Measurements from ENCODE around the gene MPPE1. TPM values are rescaled to one million over a fixed set of nuclear protein-coding genes. Genes with fewer than 3 reads are reported as not detected.

Gene MPPE1
- total RNA-seq, 1 experiment from 2014 or later = 21.4 TPM

DNA sequence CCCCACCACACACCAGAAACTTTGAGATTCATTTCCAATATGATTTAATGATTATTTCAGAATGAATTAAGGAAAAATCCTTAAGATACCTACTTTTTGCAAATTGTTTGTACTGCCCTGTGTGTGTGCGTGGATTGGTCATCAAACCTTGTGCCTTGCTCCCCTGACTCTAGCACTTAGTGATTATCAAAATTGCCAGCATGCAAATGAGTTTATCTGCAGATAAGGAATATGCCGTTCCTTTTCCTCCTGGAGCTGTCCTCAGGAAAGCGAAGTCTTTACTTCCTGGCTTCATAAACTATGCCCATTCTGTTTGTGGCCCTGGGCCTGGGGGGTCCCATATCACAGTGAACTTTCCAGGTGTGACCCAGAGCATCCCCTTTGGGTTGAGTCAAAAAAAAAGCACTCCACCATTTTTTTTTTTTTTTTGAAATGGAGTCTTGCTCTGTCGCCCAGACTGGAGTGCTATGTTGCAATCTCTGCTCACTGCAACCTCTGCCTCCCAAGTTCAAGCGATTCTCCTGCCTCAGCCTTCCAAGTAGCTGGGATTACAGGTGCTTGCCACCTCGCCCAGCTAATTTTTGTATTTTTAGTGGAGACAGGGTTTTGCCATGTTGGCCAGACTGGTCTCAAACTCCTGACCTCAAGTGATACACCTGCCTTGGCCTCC, 45.5 kb downstream of the MPPE1 start:
- Histone ChIP-seq H3K27ac (ENCODE audit: low read depth, low read length) (no peak overlapping the region), H3K27me3 (ENCODE audit: insufficient read depth, low read length) (no peaks in the 10 kb centered on the region), H3K36me3 (ENCODE audit: control insufficient read depth in 1 of 2, insufficient read depth in 2 of 2, low read length in 2 of 2) (no peaks in the 10 kb centered on the region), H3K4me3 (replicated peaks in 1 of 2; ENCODE audit: low read depth in 1 of 2, low read length in 2 of 2) (no peak overlapping the region), H2AFZ (ENCODE audit: low read depth, low read length, poor library complexity, severe bottlenecking) (no peak overlapping the region), H3K9me3 (ENCODE audit: control insufficient read depth in 1 of 2, insufficient read depth in 1 of 2, low read depth in 1 of 2, low read length in 2 of 2) (no peaks in the 10 kb centered on the region), H3K9me2 (ENCODE audit: insufficient read depth) (no peaks in the 10 kb centered on the region), H3K79me2 (ENCODE audit: insufficient read depth, low read length) (no peaks in the 10 kb centered on the region), H3K4me1 (ENCODE audit: control insufficient read depth in 1 of 2, insufficient read depth in 2 of 2, low read length in 2 of 2) (peaks cover 24 to 39% of the 10 kb centered on the region in 2 experiments), H3K4me2 (ENCODE audit: low read length) (no peak overlapping the region), H3K9ac (ENCODE audit: low read length) (no peak overlapping the region), H4K20me1 (ENCODE audit: insufficient read depth) (no peaks in the 10 kb centered on the region)
- RAD21 ChIA-PET (ENCODE audit: low non-redundant PET in 1 of 2, low total read pairs in 2 of 2, uncharacterized antibody in 2 of 2, unreplicated experiment in 2 of 2) = no interaction called here
- ATAC-seq (no peak), DNase-seq (ENCODE audit: low read depth, low spot score) (no peak)
- intact Hi-C loops (cut with micrococcal nuclease) = no loop called here
- BruUV-seq (replicated peaks) = no TSS peak
- TF ChIP-seq, protein P1, sequence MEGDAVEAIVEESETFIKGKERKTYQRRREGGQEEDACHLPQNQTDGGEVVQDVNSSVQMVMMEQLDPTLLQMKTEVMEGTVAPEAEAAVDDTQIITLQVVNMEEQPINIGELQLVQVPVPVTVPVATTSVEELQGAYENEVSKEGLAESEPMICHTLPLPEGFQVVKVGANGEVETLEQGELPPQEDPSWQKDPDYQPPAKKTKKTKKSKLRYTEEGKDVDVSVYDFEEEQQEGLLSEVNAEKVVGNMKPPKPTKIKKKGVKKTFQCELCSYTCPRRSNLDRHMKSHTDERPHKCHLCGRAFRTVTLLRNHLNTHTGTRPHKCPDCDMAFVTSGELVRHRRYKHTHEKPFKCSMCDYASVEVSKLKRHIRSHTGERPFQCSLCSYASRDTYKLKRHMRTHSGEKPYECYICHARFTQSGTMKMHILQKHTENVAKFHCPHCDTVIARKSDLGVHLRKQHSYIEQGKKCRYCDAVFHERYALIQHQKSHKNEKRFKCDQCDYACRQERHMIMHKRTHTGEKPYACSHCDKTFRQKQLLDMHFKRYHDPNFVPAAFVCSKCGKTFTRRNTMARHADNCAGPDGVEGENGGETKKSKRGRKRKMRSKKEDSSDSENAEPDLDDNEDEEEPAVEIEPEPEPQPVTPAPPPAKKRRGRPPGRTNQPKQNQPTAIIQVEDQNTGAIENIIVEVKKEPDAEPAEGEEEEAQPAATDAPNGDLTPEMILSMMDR (IDR thresholded peaks at IDR 0.05 in 2 of 3, conservative IDR thresholded peaks at IDR 0.05 in 1 of 3; ENCODE audit: borderline replicate concordance in 1 of 3, insufficient read depth in 1 of 3, low read depth in 2 of 3, low read length in 2 of 3) = no peak
- TF ChIP-seq FOSL1 (IDR thresholded peaks at IDR 0.05; ENCODE audit: low read depth) (no peak), POLR2A (IDR thresholded peaks at IDR 0.05; ENCODE audit: borderline replicate concordance, extremely low read depth, insufficient read depth, insufficient read length) (no peak), CBX3 (IDR thresholded peaks at IDR 0.05; ENCODE audit: low read depth) (no peak), JUND (IDR thresholded peaks at IDR 0.05) (no peak), YY1 (IDR thresholded peaks at IDR 0.05; ENCODE audit: extremely low read depth, insufficient replicate concordance, low read depth, low read length) (no peak), EZH2phosphoT487 (IDR thresholded peaks at IDR 0.05; ENCODE audit: borderline replicate concordance) (no peak), MAX (IDR thresholded peaks at IDR 0.05) (no peak), CEBPB (IDR thresholded peaks at IDR 0.05; ENCODE audit: low read depth) (no peak)
- TF ChIP-seq, protein P2, sequence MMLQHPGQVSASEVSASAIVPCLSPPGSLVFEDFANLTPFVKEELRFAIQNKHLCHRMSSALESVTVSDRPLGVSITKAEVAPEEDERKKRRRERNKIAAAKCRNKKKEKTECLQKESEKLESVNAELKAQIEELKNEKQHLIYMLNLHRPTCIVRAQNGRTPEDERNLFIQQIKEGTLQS (IDR thresholded peaks at IDR 0.05) = no peak
- CTCF ChIA-PET = no interaction called here
- POLR2A ChIA-PET = no interaction called here

Measured in HCT116 (cell line).